Chondrocyte (in vitro differentiated cells): Measurements from ENCODE around the gene SORL1. TPM values are rescaled to one million over a fixed set of nuclear protein-coding genes. Genes with fewer than 3 reads are reported as not detected.

Experiments
- DNase-seq: peaks from one replicate; pipeline ENCODE4 v3.0.0; 2021; ENCODE audit warnings: mixed read lengths, low spot score
- H3K27ac Mint-ChIP-seq: one replicate; pipeline ENCODE4 v1.8.0; 2021; ENCODE audit warnings: mild to moderate bottlenecking, moderate library complexity, mixed read lengths; ENCODE audit not compliant: unreplicated experiment
- H3K27me3 Mint-ChIP-seq: 2 replicates; pipeline ENCODE4 v1.8.0; 2021; ENCODE audit warnings: low read depth, mixed read lengths
- H3K36me3 Mint-ChIP-seq: 2 replicates; pipeline ENCODE4 v1.8.0; 2021; ENCODE audit warnings: low read depth, mixed read lengths
- H3K4me1 Mint-ChIP-seq: 2 replicates; pipeline ENCODE4 v1.8.0; 2021; ENCODE audit warnings: low read depth, mild to moderate bottlenecking, mixed read lengths
- H3K4me3 Mint-ChIP-seq: one replicate; pipeline ENCODE4 v1.8.0; 2021; ENCODE audit warnings: mild to moderate bottlenecking, moderate library complexity, mixed read lengths; ENCODE audit not compliant: unreplicated experiment
- H3K9me3 Mint-ChIP-seq: 2 replicates; pipeline ENCODE4 v1.8.0; 2021; ENCODE audit warnings: low read depth, mixed read lengths
- total RNA-seq: library from RNA; stranded (reverse); gene quantifications from 3 replicates; pipeline ENCODE4 v1.2.1, GENCODE V29; 2021
- TF ChIP-seq, protein P1 (sequence below): fragments of 200-600 bp; sonication (generic); IDR thresholded peaks from 2 replicates; pipeline ENCODE4 v1.5.0; 2021; ENCODE audit warnings: antibody characterized with exemption, mild to moderate bottlenecking, moderate library complexity

SORL1 gene
- total RNA-seq, 1 donor from 2014 or later: 0.87 TPM

DNA sequence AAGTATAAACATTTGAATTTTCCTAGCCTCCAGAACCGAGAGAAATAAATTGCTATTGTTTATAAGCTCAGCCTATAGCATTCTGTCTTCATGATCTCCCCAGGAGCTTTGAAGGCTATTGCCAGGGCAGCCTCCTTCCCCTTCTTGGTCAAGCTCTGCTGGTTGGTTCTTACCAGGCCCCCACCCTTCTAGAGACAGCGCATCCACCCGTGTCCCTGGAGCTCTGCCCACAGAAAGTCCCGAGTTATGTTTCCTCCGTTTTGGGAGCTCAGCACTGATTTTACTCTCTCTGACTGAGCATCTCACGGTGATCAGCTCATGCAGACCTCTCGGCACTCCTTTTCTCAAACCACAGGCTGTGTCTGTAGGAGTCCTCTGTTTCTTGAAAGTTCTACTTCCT is 124.4 kb downstream of the SORL1 start:
- no peak overlapping the region for H3K4me3 Mint-ChIP-seq
- H3K27ac Mint-ChIP-seq: no peak overlapping the region
- peaks cover 11% of the 10 kb centered on the region for H3K36me3 Mint-ChIP-seq
- TF ChIP-seq, protein P1, sequence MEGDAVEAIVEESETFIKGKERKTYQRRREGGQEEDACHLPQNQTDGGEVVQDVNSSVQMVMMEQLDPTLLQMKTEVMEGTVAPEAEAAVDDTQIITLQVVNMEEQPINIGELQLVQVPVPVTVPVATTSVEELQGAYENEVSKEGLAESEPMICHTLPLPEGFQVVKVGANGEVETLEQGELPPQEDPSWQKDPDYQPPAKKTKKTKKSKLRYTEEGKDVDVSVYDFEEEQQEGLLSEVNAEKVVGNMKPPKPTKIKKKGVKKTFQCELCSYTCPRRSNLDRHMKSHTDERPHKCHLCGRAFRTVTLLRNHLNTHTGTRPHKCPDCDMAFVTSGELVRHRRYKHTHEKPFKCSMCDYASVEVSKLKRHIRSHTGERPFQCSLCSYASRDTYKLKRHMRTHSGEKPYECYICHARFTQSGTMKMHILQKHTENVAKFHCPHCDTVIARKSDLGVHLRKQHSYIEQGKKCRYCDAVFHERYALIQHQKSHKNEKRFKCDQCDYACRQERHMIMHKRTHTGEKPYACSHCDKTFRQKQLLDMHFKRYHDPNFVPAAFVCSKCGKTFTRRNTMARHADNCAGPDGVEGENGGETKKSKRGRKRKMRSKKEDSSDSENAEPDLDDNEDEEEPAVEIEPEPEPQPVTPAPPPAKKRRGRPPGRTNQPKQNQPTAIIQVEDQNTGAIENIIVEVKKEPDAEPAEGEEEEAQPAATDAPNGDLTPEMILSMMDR: no peak
- H3K9me3 Mint-ChIP-seq: peaks cover 14% of the 10 kb centered on the region
- H3K4me1 Mint-ChIP-seq: peaks cover 5% of the 10 kb centered on the region
- DNase-seq: no peak
- H3K27me3 Mint-ChIP-seq: peaks cover 45% of the 10 kb centered on the region

DNA sequence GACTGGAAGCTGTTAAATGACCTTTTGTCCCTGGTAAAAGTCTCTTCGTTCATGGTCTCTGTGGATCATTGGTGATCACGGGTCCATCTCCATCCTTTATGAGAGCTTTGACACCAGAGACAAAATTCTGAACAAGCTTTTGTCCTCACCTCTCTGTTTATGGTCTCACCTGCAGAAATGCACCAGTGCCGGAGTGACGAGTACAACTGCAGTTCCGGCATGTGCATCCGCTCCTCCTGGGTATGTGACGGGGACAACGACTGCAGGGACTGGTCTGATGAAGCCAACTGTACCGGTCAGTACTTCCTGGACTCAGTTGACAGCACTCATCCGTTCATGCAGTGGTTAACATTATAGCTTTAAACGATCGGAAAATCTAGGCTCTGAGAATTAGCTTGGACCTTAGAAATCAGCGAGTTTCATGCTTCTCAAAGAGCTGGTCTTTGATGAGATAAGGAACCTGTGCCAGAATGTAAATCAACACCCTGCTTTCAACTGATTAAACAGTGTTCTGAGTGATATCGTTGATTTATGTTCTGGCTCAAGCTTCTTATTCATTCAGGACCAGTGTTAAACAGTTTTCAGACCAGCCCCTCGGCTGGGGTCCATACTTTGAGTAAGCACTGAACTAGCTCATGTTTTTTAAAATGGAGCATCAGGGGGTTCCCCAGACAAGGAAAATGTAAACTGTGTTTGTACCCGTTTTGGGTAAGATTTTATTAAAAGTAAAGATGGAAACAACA is 125.2 kb downstream of the SORL1 start:
- peaks cover 43% of the 10 kb centered on the region for H3K27me3 Mint-ChIP-seq
- no peak overlapping the region for H3K27ac Mint-ChIP-seq
- H3K36me3 Mint-ChIP-seq: peaks cover 11% of the 10 kb centered on the region
- H3K4me3 Mint-ChIP-seq: no peak overlapping the region
- peaks cover 5% of the 10 kb centered on the region for H3K4me1 Mint-ChIP-seq
- TF ChIP-seq, protein P1: no peak
- DNase-seq: no peak
- peaks cover 14% of the 10 kb centered on the region for H3K9me3 Mint-ChIP-seq

DNA sequence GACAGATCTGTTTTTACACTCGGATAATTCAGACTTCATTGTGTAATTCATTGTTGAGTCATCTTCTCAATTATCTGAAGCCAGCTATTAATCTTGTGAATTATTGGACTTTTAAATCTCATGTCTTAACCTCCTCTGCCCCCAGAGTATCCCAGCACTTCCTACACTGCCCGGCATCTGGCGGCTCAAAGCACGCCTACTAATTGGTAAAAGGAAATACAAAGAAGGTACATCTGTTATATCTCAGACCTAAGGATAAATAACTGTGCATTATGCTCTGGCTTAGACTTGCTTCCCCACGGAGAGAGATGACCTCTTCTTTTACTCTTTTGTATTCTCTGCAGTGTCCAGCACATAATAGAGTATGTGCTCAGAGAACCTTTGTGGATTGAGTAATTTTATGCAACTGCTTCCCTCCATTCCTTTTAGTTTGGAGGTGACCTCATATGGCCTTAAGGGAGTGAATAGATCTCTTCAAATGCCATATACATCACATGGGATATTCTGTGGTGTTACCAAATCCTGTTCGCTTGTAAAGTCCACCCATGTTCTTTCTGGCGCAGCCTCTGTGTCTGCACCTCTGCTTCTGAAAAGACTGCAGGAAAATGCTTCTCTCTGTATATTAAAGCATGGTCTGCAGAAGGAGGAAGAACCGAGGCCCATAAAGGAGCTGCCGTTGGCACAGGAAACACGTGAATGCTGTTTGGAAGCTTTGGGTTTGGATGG is 126.3 kb downstream of the SORL1 start:
- H3K27ac Mint-ChIP-seq: no peak overlapping the region
- peaks cover 5% of the 10 kb centered on the region for H3K4me1 Mint-ChIP-seq
- peaks cover 11% of the 10 kb centered on the region for H3K36me3 Mint-ChIP-seq
- no peak overlapping the region for H3K4me3 Mint-ChIP-seq
- peaks cover 34% of the 10 kb centered on the region for H3K27me3 Mint-ChIP-seq
- no peak for DNase-seq
- peaks cover 14% of the 10 kb centered on the region for H3K9me3 Mint-ChIP-seq
- TF ChIP-seq, protein P1: no peak

DNA sequence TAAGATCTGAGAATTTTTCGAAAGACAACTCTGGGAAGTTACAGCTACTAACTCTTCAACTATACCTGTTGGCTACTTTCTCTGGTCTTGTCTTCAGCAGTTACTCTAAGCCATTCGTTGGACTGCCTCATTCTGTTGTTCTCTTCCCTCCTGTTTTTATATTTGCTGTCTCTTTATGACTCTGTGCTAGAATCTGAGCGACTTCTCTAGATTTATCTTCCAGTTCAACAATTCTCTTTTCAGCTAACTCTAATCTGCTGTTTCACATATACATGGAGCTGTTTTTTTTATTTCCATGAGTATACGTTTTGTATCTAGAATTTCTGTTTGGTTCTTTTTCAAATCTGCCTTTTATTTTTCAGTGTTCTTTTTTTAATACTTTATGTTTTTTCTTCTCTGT is 128.0 kb downstream of the SORL1 start:
- TF ChIP-seq, protein P1: no peak
- peaks cover 11% of the 10 kb centered on the region for H3K36me3 Mint-ChIP-seq
- no peak overlapping the region for H3K4me3 Mint-ChIP-seq
- H3K9me3 Mint-ChIP-seq: peaks cover 14% of the 10 kb centered on the region
- H3K27me3 Mint-ChIP-seq: peaks cover 28% of the 10 kb centered on the region
- no peak overlapping the region for H3K27ac Mint-ChIP-seq
- H3K4me1 Mint-ChIP-seq: peaks cover 2% of the 10 kb centered on the region
- no peak for DNase-seq

DNA sequence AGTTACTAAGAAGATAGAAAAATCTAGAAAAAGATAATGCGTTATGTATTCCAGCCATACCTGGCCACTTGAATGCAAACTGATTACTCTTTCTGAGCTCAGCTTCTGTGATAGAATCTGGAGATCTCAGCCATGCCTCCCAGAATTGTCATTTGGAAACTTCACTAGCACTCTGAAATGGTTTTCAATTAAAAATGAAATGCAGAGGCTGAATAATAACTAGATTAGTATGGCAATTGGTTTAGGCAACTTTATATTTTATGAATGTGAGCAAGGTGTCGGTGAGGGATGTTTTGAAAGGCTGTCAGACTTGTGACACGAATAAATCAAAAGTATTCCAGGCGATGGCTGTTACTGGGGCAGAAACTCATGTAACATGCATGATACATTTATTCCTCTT is 129.5 kb downstream of the SORL1 start:
- H3K4me1 Mint-ChIP-seq: no peaks in the 10 kb centered on the region
- no peak overlapping the region for H3K27ac Mint-ChIP-seq
- TF ChIP-seq, protein P1: no peak
- DNase-seq: no peak
- H3K36me3 Mint-ChIP-seq: peaks cover 11% of the 10 kb centered on the region
- H3K9me3 Mint-ChIP-seq: peaks cover 14% of the 10 kb centered on the region
- no peak overlapping the region for H3K4me3 Mint-ChIP-seq
- H3K27me3 Mint-ChIP-seq: peaks cover 22% of the 10 kb centered on the region
